Measurements from ENCODE around the gene PLEKHG5. TPM values are rescaled to one million over a fixed set of nuclear protein-coding genes. Genes with fewer than 3 reads are reported as not detected.
"Not testable (repeated sequence)": the region's sequence is repeated elsewhere in the genome, so short reads cannot be mapped to it uniquely, and the experiment has no call there.

PLEKHG5 gene
- total RNA-seq, 1 experiment from 2014 or later: 32.3 TPM

GRCh38 chr1:6447016-6447817, 44.2 kb downstream of the PLEKHG5 start:
- Mint-ChIP-seq H3K27me3 (ENCODE audit: insufficient read depth, unreplicated experiment) (peaks cover 24% of the 10 kb centered on the region), H3K36me3 (ENCODE audit: insufficient read depth, unreplicated experiment) (no peaks in the 10 kb centered on the region), H3K9me3 (ENCODE audit: unreplicated experiment) (no peaks in the 10 kb centered on the region), H3K4me3 (ENCODE audit: unreplicated experiment) (no peak overlapping the region), H3K27ac (ENCODE audit: low read depth, unreplicated experiment) (no peak overlapping the region), H3K4me1 (ENCODE audit: insufficient read depth, unreplicated experiment) (peaks cover 5% of the 10 kb centered on the region)
- no TSS peak for BruUV-seq (replicated peaks)
- ChIA-PET CTCF (interaction anchor here (0.6 to 1.0 kb wide), 3 partner anchors 24 to 33 kb away, joined by 3 read pairs; no protein-coding TSS in a partner anchor), POLR2A (no interaction called here)
- DNase-seq (ENCODE audit: unreplicated experiment): no peak
- intact Hi-C loops (cut with micrococcal nuclease): no loop called here
- TF ChIP-seq, protein P1, sequence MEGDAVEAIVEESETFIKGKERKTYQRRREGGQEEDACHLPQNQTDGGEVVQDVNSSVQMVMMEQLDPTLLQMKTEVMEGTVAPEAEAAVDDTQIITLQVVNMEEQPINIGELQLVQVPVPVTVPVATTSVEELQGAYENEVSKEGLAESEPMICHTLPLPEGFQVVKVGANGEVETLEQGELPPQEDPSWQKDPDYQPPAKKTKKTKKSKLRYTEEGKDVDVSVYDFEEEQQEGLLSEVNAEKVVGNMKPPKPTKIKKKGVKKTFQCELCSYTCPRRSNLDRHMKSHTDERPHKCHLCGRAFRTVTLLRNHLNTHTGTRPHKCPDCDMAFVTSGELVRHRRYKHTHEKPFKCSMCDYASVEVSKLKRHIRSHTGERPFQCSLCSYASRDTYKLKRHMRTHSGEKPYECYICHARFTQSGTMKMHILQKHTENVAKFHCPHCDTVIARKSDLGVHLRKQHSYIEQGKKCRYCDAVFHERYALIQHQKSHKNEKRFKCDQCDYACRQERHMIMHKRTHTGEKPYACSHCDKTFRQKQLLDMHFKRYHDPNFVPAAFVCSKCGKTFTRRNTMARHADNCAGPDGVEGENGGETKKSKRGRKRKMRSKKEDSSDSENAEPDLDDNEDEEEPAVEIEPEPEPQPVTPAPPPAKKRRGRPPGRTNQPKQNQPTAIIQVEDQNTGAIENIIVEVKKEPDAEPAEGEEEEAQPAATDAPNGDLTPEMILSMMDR (IDR thresholded peaks at IDR 0.05; ENCODE audit: unreplicated experiment): no peak

DNA sequence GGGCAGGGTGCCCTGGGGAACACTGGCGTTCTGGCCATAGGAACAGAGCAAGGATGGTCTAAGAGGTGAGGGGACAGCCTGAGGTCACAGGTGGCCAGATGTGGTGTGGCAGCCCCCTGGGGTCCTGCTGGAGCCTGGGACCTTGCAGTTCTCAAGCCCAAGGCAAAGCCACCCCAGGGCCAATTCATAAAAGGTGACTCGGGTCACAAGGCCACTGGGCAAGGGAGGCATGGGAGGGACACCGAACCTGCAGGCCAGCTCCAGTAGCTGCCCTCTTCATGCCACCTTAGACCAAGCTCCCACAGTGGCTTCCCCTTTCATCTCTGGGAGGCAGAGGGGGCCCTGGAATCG, 44.8 kb downstream of the PLEKHG5 start:
- intact Hi-C loops (cut with micrococcal nuclease): no loop called here
- H3K27me3 Mint-ChIP-seq (ENCODE audit: insufficient read depth, unreplicated experiment): peaks cover 24% of the 10 kb centered on the region
- H3K4me3 Mint-ChIP-seq (ENCODE audit: unreplicated experiment): no peak overlapping the region
- no peak for DNase-seq (ENCODE audit: unreplicated experiment)
- TF ChIP-seq, protein P1 (IDR thresholded peaks at IDR 0.05; ENCODE audit: unreplicated experiment): no peak
- no peak overlapping the region for H3K27ac Mint-ChIP-seq (ENCODE audit: low read depth, unreplicated experiment)
- ChIA-PET POLR2A (no interaction called here), CTCF (interaction anchor here (0.6 to 1.0 kb wide), 4 partner anchors 23 to 44 kb away, joined by 3 to 4 read pairs (median 3); no protein-coding TSS in a partner anchor)
- H3K9me3 Mint-ChIP-seq (ENCODE audit: unreplicated experiment): no peaks in the 10 kb centered on the region
- H3K36me3 Mint-ChIP-seq (ENCODE audit: insufficient read depth, unreplicated experiment): no peaks in the 10 kb centered on the region
- BruUV-seq (replicated peaks): no TSS peak
- peaks cover 5% of the 10 kb centered on the region for H3K4me1 Mint-ChIP-seq (ENCODE audit: insufficient read depth, unreplicated experiment)

- H3K9me3 Mint-ChIP-seq (ENCODE audit: unreplicated experiment); intact Hi-C loops (cut with micrococcal nuclease); H3K4me1 Mint-ChIP-seq (ENCODE audit: insufficient read depth, unreplicated experiment); DNase-seq (ENCODE audit: unreplicated experiment); POLR2A ChIA-PET; H3K36me3 Mint-ChIP-seq (ENCODE audit: insufficient read depth, unreplicated experiment); H3K4me3 Mint-ChIP-seq (ENCODE audit: unreplicated experiment); H3K27ac Mint-ChIP-seq (ENCODE audit: low read depth, unreplicated experiment); BruUV-seq (replicated peaks): not testable (repeated sequence)
- H3K27me3 Mint-ChIP-seq (ENCODE audit: insufficient read depth, unreplicated experiment): peaks cover 21% of the 10 kb centered on the region
- CTCF ChIA-PET: interaction anchor here (0.6 to 1.0 kb wide), 4 partner anchors 9 to 44 kb away, joined by 3 to 5 read pairs (median 4); no protein-coding TSS in a partner anchor
Observed at GRCh38 chr1:6445929-6446328, 45.5 kb downstream of the PLEKHG5 start.

DNA sequence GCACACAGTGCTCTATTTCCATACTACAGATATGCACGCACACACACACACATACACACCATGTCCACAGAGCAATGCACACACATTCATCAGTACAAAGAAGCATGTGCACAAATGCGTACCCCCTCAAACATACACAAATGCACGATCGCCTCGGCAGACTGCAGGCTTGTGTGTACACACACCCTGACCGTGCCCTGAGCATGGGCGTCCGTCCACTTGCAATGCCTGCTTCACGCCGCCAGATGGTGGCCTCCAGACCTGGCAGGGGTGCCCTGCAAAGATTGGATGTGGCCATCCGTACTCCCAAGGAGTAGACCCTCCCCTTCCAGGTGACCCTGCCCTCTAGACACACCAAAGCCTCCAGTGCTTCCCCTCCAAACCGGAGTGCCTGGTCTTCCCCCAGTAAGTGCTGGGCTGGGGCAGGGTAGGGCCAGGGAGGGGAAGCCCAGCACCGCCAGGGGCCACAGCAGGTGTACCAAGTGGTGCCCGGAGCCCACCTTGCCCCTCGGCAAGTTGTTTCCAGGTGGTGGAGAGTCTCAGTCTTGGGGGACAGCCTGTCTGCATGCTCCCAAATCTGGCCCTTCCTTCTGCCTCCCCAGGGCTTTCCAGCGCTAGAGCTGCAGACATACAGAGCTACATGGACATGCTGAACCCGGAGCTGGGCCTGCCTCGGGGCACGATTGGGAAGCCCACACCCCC, 46.3 kb downstream of the PLEKHG5 start:
- Mint-ChIP-seq H3K27me3 (ENCODE audit: insufficient read depth, unreplicated experiment) (peaks cover 14% of the 10 kb centered on the region), H3K4me1 (ENCODE audit: insufficient read depth, unreplicated experiment) (peaks cover 5% of the 10 kb centered on the region), H3K4me3 (ENCODE audit: unreplicated experiment) (no peak overlapping the region), H3K36me3 (ENCODE audit: insufficient read depth, unreplicated experiment) (no peaks in the 10 kb centered on the region), H3K9me3 (ENCODE audit: unreplicated experiment) (no peaks in the 10 kb centered on the region), H3K27ac (ENCODE audit: low read depth, unreplicated experiment) (no peak overlapping the region)
- TF ChIP-seq, protein P1 (IDR thresholded peaks at IDR 0.05; ENCODE audit: unreplicated experiment): peak; percentile 32
- DNase-seq (ENCODE audit: unreplicated experiment): peak; percentile 52
- BruUV-seq (replicated peaks): no TSS peak
- POLR2A ChIA-PET: no interaction called here
- intact Hi-C loops (cut with micrococcal nuclease): no loop called here
- CTCF ChIA-PET: interaction anchor here (0.6 kb wide), 1 partner anchor 8 kb away, joined by 5 read pairs; no protein-coding TSS in a partner anchor
